Urothelium cell line (cell line): ENCODE data around the gene SH3RF2.
"Not testable (repeated sequence)": the region's sequence is repeated elsewhere in the genome, so short reads cannot be mapped to it uniquely, and the experiment has no call there.

Source experiments
- DNase-seq: peaks from one replicate; pipeline ENCODE4 v3.0.0; 2011; ENCODE audit warnings: low spot score, mixed read lengths
- FAIRE-seq: peaks from 2 replicates; lab custom pipeline; 2011; peaks lifted over from hg19 to GRCh38; lab: Jason Lieb, UNC

SH3RF2 gene

DNA sequence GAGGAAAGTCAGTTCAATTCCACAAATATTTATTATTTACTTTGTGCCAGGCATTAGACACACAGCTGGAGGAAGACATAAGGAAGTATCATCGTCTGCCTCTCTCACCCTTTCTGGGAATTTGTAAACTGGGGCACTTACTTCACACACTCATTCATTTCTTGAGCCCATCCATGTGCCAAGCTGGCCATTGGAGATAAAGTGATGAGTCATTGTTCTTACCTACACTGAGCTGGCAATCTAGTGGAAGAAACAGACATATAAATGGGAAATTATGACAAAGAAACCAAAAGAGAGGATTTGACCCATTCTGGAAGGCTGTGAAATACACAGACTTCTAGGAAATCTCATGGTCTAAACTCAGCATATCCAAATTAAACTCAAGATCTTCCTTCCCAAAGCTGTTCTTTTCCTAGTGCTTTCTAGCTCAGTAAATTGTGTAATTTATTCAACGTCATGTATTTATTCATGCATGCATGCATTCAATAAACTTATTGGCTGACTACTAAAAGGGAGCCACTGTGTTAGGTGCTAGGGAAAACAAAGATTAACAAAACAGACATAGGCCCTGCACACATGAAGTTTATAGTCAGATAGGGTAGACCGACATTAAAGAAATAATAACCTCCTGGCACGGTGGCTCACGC, 65.3 kb downstream of the SH3RF2 start:
- DNase-seq (no peak), FAIRE-seq (no peak)

DNA sequence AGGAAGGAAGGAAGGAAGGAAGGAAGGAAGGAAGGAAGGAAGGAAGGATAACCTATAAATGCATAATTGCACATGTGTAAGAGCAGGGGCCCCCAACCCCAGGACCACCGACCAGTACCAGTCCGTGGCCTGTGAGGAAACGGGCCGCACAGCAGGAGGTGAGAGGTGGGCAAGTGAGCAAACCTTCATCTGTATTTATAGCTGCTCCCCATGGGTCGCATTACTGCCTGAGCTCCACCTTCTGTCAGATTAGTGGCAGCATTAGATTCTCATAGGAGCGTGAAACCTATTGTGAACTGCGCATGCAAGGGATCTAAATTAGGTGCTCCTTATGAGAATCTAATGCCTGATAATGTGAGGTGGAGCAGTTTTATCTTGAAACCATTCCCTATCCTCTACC, 66.1 kb downstream of the SH3RF2 start:
- DNase-seq = no peak

DNA sequence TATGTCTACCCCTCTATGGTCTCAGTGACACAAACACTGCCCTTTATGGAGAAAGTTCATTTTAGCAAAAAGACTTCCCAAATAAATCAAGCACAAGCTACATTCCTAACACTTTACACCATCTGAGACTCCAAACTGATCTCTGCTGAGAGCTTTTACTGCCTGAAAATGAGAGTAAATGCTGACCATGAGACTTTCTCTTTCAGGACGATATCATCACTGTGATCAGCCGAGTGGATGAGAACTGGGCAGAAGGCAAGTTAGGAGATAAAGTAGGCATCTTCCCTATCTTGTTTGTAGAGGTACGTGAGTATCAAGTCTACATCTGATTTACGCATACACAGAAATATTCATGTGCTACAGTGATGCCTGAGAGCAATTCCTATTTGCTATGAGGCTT, 67.5 kb downstream of the SH3RF2 start:
- FAIRE-seq (no peak), DNase-seq (no peak)

More for the DNA sequence above, 66.1 kb downstream of the SH3RF2 start:
- no peak for FAIRE-seq

DNA sequence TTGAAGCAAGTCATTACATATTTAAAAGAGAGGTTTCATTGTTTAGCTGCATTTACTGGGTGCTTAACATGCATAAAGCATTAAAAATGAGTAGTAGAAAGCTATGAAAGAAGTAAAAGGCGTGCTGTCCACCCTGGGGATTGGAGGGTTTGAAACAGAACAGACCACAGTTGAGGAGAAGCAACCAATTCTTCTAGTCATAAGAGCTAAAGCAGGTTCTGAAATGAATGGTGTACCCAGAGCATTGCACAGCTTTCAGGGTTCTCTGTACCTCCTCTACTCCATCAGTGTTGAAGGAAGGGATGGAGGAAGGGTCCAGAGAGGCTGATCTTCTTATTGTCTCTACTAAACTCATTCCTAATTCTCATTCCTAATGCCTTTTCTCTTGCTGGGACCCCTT, 68.9 kb downstream of the SH3RF2 start:
- DNase-seq = no peak
- no peak for FAIRE-seq

DNA sequence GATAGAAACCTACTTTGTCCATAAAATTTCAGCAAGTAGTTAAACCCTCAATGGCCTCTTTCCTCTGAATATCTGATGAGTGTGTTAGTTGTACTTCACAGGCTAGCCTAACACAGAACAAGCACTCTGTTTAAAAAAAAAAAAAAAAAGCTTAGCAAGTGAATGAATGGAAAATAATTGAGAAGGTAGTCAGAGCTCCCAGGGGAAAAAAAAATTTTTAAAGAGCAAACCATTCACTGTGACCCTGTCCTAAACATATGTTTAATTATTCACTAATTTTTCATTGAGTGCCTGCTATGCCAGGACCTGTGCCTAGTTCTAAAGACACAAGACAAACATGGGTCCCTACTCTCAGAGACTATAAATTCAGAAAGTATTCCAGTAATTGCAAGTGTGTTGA, 69.3 kb downstream of the SH3RF2 start:
- FAIRE-seq = no peak
- no peak for DNase-seq

DNA sequence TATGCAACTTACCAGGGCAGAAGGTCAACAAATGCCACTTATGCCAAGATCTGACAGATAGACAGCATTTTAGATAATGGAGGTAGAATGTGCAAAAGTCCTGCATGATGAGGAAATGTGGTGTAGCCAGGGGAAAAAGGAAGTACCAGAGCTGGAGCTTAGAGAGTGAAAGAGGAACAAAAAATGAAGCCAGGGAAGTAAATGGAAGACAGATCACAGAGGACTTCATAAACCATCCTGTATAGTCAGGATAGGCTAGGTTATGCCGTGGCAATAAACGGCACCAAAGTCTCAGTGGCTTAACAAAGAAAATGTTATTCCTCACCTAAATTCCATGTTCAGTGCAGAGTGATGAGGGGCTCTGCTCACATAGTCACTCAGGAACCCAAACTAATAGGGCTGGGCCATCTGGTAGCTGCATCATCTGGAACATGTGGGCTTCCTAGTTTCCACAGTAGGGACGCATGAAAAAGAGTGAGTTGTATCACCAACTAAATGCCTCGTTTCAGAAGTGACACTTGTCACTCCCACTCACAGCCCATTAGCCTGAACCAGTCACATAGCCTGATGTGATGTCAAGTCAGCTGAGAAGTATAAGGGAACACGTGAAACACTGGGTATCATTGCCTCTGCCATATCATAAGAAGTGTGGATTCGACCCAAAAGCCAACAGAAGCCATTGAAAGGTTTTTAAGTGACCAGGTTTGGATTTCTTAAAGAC, 70.3 kb downstream of the SH3RF2 start:
- DNase-seq = no peak
- FAIRE-seq = peak; percentile 48

DNA sequence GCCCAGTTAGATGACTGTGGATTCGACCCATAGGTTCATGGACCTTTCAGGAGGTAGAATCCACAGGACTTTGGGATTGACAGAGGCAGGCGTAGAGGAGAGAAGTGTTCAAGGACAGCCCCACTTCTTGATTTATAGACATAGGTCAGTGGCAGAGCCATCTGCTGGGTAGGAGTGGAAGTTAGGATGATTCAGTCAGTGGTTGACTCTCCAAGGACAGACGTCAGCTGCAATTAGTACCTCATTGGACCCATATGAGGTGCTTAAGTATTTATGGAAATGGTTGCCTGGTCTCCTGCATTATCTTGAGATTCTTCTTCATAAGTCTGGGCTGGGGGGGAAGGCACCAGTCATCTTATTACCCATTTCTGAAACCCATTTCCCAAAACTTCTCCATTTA, 70.9 kb downstream of the SH3RF2 start:
- FAIRE-seq (no peak), DNase-seq (no peak)

DNA sequence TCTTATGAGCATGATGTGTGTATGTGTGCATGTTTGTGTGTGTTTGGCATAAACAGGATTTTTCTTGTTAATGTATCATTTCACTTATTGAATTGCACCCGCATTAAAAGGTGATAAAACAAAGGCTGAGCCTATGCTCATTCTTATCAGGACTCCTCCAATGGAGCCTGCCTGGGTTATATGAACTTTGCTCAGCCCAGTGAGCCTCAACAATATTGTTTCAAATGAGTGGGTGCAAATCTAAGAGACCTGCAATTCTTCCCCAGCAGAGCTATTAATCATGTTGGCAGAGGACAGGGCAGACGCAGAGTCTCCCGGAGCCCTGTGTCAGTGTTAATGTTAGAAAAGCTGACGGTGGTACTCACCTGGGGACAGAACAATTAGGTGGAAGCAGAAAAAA, 71.6 kb downstream of the SH3RF2 start:
- DNase-seq (no peak), FAIRE-seq (no peak)

DNA sequence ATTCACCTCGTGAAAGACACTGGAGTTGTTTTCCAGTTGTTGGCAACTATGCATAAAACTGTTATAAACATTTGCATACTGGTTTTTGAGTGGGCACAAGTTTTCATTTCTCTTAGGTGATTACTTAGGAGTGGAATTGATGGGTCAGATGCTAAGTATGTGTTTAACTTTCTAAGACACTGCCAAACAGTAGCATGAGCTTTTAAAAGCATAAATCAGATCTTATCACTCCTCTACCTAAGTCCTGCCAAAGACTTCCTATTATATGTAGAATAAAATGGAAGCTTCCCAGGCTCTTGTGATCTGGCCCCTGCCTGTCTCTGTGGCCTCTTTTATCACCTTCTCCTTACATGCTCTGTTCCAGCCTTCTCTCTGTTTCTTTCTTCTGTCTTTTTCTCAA, 72.6 kb downstream of the SH3RF2 start:
- FAIRE-seq = no peak
- DNase-seq = no peak

DNA sequence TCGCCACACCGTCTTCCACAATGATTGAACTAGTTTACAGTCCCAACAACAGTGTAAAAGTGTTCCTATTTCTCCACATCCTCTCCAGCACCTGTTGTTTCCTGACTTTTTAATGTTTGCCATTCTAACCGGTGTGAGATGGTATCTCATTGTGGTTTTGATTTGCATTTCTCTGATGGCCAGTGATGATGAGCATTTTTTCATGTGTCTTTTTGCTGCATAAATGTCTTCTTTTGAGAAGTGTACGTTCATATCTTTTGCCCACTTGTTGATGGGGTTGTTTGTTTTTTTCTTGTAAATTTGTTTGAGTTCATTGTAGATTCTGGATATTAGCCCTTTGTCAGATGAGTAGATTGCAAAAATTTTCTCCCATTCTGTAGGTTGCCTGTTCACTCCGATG, 74.1 kb downstream of the SH3RF2 start:
- DNase-seq, FAIRE-seq: not testable (repeated sequence)

DNA sequence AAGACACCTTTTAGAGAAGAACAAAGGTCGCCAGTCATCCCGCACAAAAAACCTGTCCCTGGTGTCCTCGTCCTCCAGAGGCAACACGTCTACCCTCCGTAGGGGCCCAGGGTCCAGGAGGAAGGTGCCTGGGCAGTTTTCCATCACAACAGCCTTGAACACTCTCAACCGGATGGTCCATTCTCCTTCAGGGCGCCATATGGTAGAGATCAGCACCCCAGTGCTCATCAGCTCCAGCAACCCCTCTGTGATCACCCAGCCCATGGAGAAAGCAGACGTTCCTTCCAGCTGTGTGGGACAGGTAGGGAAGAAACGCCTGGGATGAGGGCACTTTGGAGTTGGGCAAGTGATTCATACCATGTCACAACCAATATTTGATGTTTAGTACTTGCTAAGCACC, 77.4 kb downstream of the SH3RF2 start:
- FAIRE-seq (no peak), DNase-seq (no peak)

DNA sequence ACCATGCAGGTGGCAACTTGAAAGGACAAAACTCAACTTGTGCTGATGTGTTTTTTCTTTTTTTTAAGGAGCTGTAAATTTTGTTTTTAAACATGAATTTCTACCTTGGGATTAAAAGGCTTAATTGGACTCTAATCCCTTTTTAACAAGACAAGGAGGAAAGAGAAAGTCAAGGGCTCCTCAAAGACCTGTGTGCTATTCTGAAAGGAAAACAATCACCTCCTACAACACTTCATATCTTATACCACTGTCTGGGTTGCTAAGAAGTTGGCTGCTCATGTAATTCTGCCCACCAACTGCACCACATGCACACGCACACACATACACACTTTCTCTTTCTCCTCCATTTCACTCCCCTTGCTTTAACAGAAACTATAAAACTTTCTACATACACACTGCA, 78.6 kb downstream of the SH3RF2 start:
- no peak for DNase-seq
- no peak for FAIRE-seq

DNA sequence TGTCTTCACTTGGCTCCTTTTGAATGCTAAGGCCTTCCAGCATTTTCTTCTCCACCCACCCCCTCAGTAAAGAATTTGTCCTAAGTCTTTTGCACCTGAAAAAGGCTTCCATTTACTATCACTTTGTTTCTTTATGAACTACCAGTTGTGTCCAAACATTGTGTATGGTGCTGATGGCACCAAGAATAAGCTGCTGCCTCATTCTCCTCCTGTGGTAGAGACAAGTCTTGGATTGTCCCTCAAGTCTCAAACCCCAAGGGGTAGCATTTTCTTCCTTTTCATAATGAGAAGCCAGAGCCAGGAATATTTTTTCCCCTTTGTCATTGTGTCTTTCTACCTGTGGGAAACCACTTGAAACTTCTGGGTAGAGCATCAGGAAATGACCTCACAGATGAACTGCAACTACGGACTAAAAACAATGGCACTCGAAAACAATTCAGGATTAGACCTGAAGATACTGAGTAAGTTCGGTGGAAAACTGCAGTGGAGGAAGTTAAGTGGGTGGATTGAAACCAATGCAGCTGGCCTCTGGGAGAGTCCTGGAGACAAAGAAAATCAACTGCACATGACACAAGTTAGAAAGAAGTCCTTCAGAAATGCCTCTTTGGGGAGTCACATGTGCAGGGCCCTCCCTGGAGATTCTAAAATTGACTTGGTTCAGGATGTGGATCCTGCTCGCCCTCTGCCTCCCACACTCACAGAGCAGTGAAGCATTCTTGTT, 80.5 kb downstream of the SH3RF2 start:
- FAIRE-seq = no peak
- no peak for DNase-seq

DNA sequence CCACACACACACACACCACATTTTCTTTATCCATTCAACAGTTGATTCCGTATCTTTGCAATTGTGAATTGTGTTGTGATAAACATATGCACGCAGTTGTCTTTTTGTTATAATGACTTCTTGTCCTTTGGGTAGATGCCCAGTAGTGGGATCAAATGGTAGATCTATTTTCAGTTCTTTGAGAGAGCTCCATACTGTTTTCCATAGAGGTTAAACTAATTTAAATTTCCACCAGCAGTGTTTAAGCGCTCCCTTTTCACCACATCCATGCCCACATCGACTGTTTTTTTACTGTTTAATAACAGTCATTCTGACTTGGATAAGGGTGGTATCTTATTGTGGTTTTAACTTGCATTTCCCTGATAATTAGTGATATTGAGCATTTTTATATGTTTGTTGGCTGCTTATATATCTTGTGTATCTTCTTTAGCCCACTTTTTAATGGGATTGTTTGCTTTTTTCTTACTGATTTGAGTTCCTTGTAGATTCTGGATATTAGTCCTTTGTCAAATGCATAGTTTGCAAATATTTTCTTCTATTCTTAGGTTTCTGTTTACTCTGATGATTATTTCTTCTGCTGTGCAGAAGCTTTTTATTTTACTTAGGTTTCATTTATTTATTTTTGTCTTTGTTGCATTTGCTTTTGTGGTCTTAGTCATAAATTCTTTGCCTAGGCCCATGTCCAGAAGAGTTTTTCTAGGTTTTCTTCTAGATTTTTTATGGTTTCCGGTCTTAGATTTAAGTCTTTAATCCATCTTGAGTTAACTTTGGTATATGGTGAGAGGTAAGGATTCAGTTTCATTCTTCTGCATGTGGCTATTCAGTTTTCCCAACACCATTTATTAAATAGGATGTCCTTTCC, 82.4 kb downstream of the SH3RF2 start:
- FAIRE-seq (no peak), DNase-seq (no peak)

DNA sequence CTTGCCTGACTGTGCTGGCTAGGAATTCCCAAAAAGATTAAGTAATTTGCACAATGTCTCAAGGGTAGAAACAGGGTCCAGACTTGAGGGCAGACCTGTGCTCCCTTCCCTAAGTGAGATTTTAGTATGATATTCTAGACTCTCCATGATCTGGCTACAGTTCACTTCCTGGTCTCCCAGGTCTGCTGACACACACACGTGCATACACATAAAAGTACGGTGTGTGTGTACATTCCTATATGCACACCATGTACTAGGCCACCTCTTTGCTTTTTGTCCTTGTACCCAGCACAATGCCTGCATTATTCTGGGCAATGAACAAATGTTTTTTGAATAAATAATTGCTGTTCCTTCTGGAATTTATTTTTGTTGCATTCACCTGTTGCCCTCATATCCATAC, 83.7 kb downstream of the SH3RF2 start:
- no peak for DNase-seq
- no peak for FAIRE-seq

DNA sequence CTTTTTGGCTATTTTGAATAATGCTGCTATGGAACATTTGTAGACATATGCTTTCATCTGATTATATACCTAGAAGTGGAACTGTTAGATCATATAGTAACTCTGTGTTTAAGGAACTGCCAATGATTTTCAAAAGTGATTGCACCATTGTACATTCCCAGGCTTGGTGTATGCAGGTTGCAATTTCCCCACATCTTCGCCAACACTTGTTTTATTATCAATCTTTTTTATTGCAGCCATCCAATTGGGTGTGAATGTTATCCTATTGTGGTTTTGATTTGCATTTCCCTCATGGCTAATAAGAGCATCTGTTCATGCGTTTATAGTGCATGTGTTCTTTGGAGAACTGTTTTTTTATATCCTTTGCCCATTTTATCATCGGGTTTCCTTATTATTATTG, 87.7 kb downstream of the SH3RF2 start:
- DNase-seq = no peak
- no peak for FAIRE-seq

DNA sequence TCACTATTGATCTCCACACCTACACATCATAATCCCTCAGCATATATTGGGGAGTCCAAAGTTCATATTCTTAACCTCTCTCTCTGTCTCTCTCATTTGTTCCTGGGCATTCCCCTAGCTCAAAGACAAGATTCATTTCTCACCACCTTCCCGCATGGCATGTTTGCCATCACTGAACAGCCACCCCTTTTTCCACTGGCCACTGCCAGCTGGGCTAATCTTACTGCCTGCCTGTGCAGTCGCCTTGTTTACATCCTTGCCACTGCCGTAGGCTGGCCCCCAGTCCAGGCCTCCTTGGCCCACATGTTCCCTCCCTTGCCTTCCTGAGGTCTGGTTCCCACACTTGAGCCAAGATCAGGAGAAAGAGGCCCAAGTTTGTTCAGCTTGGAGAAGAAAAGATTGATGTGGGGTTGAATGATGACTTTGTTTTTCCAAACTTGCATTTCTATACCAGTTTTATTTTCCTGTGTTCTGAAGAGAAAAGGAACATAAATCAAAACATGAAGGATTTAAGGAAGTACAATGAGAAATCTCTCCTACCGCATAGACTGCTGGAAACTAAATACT, 88.8 kb downstream of the SH3RF2 start:
- FAIRE-seq = no peak
- no peak for DNase-seq

DNA sequence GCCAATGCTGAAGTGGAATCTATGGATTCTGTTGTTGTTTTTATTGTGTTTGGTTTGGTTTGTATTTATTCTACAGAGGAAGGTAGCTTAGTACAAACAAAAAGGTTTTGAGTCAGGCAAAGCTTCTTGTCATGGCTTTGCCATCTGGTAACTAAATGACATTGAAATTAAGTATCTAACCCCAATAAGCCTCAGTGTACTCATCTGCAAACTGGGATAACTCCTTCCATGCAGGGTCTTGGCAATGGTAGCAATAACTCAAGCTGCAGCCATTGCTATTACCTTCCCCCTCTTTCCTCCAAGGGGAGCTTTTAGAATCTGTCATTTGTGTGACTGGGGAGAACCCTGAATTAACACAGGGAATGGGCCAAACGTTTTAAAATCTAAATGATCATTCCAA, 89.3 kb downstream of the SH3RF2 start:
- FAIRE-seq (no peak), DNase-seq (no peak)

DNA sequence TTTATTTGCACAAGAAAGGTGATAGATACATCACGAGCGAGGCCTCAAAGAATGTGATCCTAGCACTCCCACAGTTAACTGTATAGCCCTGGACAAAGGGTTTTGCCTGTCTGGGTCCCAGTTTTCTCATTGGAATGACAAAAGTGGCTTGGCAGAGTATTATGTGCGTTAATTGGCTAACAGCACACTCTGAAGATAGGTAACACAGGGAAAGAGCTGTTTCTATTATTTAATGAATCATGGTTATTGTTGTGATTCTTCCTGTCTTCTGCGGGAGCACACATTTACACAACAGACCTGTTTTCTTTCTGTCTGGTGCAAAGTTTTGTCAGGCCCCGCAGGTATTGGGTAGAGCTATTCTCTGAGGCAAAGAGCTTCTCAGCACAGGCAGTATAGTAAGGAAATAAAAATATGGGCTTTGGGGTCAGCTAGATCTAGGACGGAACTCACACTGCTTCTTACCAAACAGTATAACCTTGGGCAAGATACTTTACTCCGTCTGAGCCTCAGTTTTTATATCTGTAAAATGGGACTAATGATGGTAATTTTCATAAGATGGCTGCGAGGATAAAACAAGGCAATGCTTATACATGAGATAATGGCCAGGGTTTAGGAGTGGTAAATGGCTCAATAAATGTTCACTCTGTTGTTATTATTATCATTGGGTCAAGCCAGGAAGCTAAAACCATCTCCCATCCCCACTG, 90.1 kb downstream of the SH3RF2 start:
- no peak for DNase-seq
- no peak for FAIRE-seq

DNA sequence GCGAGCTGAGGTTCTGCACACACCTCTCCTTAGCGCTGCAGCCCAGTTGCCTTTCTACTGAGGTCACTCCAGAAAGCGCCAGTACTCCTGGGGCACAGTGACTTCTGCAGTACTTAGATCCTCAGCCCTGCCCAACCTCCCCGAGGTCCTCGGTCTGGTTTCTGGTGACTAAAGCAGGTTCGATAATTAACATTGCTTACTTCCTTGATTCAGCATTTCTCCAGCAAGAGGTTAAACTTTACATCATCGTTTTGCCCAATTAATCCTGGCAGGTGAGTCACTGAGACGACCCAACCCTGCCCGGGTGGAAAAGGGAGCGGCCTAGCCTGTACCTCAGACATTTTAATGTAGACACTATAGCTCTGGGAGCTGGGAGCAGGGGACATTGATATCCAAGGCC, 91.4 kb downstream of the SH3RF2 start:
- DNase-seq (peak; percentile 16), FAIRE-seq (no peak)
